ENCODE results near the gene SLC10A7.

SLC10A7 gene

DNA sequence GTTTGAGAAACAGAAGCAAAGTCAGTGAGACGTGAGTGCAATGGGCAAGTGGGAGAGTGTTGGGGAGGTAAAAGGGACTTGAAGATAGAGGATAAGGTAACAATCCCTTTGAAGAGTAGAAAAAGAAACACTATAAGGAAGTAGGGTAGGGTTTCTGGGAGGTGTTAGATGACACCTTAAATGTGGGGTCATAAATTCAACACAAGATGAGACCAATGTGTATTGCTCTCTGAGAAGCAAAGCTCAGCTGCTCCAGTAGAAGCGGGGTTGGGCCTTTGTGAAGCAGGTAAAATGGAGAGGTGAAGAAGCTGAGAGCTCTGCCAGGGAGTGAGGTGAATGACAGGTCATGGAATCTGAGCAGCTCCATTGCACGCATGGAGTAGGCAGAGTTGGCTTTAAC, 222.1 kb downstream of the SLC10A7 start:
- Histone ChIP-seq H3K4me1 (no peaks in the 10 kb centered on the region), H3K36me3 (no peaks in the 10 kb centered on the region), H3K27me3 (no peaks in the 10 kb centered on the region)

DNA sequence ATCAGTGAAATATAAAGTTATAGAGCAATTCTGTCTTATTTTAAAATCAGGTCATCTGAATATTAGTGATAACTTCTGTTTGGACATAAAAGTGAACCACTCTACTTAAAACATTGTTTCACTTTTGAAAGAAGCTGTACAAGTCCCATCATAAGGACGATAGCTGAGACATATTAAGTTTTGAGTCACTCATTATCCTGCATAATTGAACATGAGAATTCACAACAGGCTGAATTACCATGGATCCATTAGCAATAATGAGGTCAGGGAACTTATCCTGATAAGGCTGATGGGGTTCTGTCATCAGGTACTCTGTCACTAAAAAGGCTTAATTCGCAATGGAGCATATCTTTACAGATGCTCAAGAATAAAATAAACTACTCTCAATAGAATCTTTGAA, 227.0 kb downstream of the SLC10A7 start:
- TF ChIP-seq Cebpa-rat (IDR thresholded peaks at IDR 0.05) = no peak
- no peak overlapping the region for H3K9ac ChIP-seq
- H3K9me3 ChIP-seq = no peaks in the 10 kb centered on the region
- no peak overlapping the region for H3K4me2 ChIP-seq
- H4K20me1 ChIP-seq = no peaks in the 10 kb centered on the region
- no peak overlapping the region for H3K27ac ChIP-seq
- H3K4me1 ChIP-seq = no peaks in the 10 kb centered on the region
- H3K4me3 ChIP-seq = no peak overlapping the region
- H3K36me3 ChIP-seq = peaks cover 18% of the 10 kb centered on the region; the same call in 1 of the 2 replicates
- no peaks in the 10 kb centered on the region for H3K27me3 ChIP-seq

More for the DNA sequence above, 222.1 kb downstream of the SLC10A7 start:
- Histone ChIP-seq H3K9ac (no peak overlapping the region), H3K27ac (no peak overlapping the region), H4K20me1 (no peaks in the 10 kb centered on the region), H3K9me3 (0 out of 2 replicates have a peak, but pooled peaks cover 3% of the 10 kb centered on the region), H3K4me2 (no peak overlapping the region), H3K4me3 (no peak overlapping the region)
- no peak for TF ChIP-seq Cebpa-rat (IDR thresholded peaks at IDR 0.05)

DNA sequence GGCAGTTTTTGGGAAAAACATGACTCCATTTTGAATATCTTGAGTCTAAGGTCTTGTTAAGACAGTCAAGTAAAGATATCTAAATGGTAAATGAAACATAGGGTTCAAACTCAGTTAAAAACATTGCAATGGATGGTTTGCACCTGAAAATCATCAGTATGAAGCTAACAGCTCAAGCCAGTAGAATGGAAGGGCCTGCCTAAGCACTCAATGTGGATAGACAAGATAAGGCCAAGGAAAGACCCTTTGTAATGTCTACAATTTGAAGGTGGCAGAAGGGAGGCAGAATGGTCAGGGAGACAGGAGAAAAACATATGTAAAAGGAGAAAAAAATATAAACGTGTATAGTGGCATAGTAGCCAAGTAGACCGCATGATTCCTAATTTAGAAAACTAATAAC, 229.2 kb downstream of the SLC10A7 start:
- Histone ChIP-seq H4K20me1 (no peaks in the 10 kb centered on the region), H3K4me1 (no peaks in the 10 kb centered on the region), H3K4me3 (no peak overlapping the region), H3K9me3 (no peaks in the 10 kb centered on the region), H3K27me3 (no peaks in the 10 kb centered on the region), H3K27ac (no peak overlapping the region), H3K4me2 (no peak overlapping the region), H3K36me3 (peaks cover 18% of the 10 kb centered on the region; the same call in 1 of the 2 replicates), H3K9ac (no peak overlapping the region)
- no peak for TF ChIP-seq Cebpa-rat (IDR thresholded peaks at IDR 0.05)

DNA sequence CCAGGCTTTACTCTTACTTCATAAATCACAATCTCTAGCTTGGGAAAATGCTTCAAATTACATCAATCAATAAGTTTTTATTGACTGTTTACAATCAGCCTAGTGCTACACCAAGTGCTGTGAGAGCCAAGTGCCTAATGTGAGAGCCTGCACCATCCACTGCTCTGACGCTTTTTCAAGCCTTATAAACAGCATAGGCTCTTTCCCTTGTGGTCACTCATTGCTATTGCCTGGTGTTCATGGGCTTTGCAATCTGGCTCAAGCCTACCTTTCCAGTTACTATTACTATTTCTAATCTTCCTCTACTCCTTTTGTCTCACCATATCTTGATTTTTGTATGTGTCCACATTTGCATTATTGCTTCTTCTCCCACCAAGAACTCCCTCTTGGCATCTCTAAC, 230.4 kb downstream of the SLC10A7 start:
- no peak overlapping the region for H3K4me3 ChIP-seq
- no peaks in the 10 kb centered on the region for H4K20me1 ChIP-seq
- TF ChIP-seq Cebpa-rat (IDR thresholded peaks at IDR 0.05) = no peak
- no peaks in the 10 kb centered on the region for H3K27me3 ChIP-seq
- no peak overlapping the region for H3K27ac ChIP-seq
- no peak overlapping the region for H3K9ac ChIP-seq
- peaks cover 24% of the 10 kb centered on the region for H3K36me3 ChIP-seq
- no peaks in the 10 kb centered on the region for H3K4me1 ChIP-seq
- no peak overlapping the region for H3K4me2 ChIP-seq
- no peaks in the 10 kb centered on the region for H3K9me3 ChIP-seq

DNA sequence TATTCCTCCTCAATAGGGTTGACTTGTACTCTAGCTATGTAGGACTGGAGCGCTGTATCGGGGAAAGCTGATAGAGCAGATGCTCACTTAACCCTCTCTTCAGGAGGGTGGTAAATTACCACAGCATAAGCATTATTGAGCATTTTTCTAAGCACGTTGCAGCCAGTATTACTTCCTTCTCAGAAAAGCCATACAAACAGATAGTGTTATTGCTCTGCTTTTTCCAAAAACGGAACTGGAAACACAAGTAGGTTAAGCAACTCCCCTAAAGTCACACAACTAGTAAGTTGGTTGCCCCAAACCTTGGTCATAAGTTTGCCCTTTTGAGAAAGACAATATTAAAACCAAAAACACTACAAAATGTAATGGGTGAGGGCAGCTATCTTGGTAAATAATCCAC, 233.5 kb downstream of the SLC10A7 start:
- peaks cover 19% of the 10 kb centered on the region; the same call in 1 of the 2 replicates for H3K36me3 ChIP-seq
- H3K9me3 ChIP-seq = no peaks in the 10 kb centered on the region
- TF ChIP-seq Cebpa-rat (IDR thresholded peaks at IDR 0.05) = no peak
- H4K20me1 ChIP-seq = no peaks in the 10 kb centered on the region
- H3K9ac ChIP-seq = no peak overlapping the region
- H3K4me1 ChIP-seq = peaks cover 6% of the 10 kb centered on the region; the same call in 1 of the 2 replicates
- no peak overlapping the region for H3K4me2 ChIP-seq
- no peak overlapping the region for H3K27ac ChIP-seq
- H3K4me3 ChIP-seq = no peak overlapping the region
- H3K27me3 ChIP-seq = no peaks in the 10 kb centered on the region

DNA sequence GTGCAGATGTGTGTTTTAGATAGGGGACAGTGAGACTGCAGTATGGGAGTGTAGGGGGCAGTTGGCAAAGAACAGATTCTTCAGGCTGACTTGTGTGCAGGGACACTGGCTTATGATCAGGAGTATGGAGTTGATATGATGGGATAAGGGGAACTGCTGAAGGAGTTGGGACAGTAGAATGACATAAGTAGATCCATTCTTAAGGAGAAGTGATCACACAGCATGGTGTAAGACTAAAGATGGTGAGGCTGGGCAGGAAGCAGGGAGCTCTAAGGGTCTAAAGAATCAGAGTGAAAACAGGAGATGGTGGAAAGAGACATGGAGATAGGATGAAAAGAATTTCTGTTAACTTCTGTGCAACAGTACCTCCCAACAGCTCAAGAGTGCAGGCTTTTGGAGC, 236.7 kb downstream of the SLC10A7 start:
- Histone ChIP-seq H3K9me3 (no peaks in the 10 kb centered on the region), H3K27ac (no peak overlapping the region), H3K4me1 (peaks cover 6% of the 10 kb centered on the region; the same call in 1 of the 2 replicates), H4K20me1 (no peaks in the 10 kb centered on the region), H3K36me3 (peaks cover 8% of the 10 kb centered on the region; the same call in 1 of the 2 replicates), H3K9ac (no peak overlapping the region), H3K4me2 (no peak overlapping the region), H3K4me3 (no peak overlapping the region), H3K27me3 (no peaks in the 10 kb centered on the region)
- TF ChIP-seq Cebpa-rat (IDR thresholded peaks at IDR 0.05) = no peak

DNA sequence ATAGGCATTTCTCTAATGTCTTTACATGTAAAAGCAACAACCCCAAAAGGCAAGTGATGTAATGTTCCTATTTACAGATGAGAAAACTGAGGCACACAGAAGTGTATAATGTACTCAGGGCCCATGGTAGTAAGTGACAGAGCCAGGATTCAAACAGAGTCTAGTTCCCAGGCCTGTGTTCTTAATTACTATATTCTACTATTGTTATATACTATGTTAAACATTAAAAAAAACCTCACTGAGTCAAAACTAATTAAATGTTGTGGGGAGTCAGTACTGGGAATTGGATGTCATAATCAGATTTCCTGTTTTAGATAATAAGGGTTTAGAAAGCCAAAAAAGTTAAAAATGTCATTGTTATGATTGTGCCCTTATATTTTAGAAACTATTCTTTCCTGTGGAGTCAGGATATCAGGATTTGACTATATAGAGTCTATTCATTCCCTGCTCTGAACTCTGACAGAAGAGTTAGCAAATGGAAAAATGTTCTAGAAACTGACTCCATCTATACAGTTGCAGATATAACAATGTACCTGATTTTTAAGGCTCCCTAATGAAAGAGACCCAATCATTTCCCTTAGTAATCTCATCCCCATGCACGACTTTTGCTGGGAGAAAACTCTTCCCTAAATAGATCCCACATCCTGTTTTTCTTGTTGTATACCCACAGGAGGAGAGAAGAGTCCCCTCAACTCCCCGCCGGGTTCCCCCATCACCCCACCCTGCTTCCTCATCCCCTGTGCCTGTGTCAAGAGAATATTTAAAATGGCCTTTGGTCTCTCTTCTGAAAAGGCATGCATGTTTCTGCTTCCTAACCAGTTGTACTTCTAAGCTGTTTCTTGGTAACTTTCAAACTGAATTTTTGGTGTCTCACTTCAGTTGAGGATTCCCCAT, 237.7 kb downstream of the SLC10A7 start:
- Histone ChIP-seq H3K4me3 (no peak overlapping the region), H3K27ac (no peak overlapping the region), H3K9me3 (no peaks in the 10 kb centered on the region), H3K4me2 (no peak overlapping the region), H3K36me3 (peaks cover 8% of the 10 kb centered on the region; the same call in 1 of the 2 replicates), H3K27me3 (no peaks in the 10 kb centered on the region), H3K4me1 (peaks cover 6% of the 10 kb centered on the region; the same call in 1 of the 2 replicates), H3K9ac (no peak overlapping the region), H4K20me1 (no peaks in the 10 kb centered on the region)
- TF ChIP-seq Cebpa-rat (IDR thresholded peaks at IDR 0.05) = no peak

DNA sequence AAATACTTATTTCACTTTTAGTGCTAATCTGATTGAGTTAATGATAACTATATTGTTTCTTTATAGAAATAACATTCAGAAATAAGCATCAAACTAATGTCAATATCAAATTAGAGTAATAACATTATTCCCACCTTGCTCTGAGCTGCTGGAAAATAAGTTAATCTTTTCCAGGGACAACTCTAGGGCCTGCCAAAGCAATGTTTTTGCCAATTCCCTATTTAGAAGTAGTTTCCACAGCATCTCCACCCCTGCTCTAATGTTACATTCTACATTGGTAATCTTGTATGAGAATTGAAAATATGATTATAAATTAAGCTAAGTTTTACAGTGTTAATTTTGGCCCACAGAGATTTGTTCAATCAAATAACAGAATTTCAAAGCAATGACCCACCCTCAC, 239.1 kb downstream of the SLC10A7 start:
- Histone ChIP-seq H3K27me3 (no peaks in the 10 kb centered on the region), H3K4me2 (no peak overlapping the region), H3K9me3 (no peaks in the 10 kb centered on the region), H3K27ac (no peak overlapping the region), H4K20me1 (no peaks in the 10 kb centered on the region), H3K9ac (no peak overlapping the region), H3K4me3 (no peak overlapping the region), H3K36me3 (peaks cover 8% of the 10 kb centered on the region; the same call in 1 of the 2 replicates), H3K4me1 (peaks cover 6% of the 10 kb centered on the region; the same call in 1 of the 2 replicates)
- TF ChIP-seq Cebpa-rat (IDR thresholded peaks at IDR 0.05) = no peak

DNA sequence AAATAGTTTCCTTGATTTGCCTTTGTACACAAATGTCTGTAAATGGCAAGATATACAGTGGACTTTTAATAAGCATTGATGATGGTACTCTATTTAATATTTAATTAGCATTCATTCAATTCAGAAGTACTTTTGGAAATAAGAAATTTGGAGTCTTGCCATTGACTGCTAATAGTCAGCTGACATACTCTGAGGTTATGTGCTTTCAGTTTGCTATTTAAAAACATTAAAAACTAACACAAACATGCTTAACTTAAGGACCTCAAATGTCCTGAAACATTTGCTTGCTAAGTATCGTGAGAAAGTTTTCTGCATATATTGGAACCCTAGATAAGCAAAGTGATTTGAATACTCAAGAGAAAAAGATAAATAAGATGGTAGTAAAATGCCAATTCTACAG, 242.8 kb downstream of the SLC10A7 start:
- Histone ChIP-seq H3K4me1 (0 out of 2 replicates have a peak, but pooled peaks cover under 1% of the 10 kb centered on the region), H3K4me2 (no peak overlapping the region), H3K9me3 (no peaks in the 10 kb centered on the region), H3K36me3 (no peaks in the 10 kb centered on the region), H3K4me3 (no peak overlapping the region), H3K27me3 (no peaks in the 10 kb centered on the region), H3K27ac (no peak overlapping the region), H3K9ac (no peak overlapping the region), H4K20me1 (no peaks in the 10 kb centered on the region)
- no peak for TF ChIP-seq Cebpa-rat (IDR thresholded peaks at IDR 0.05)

DNA sequence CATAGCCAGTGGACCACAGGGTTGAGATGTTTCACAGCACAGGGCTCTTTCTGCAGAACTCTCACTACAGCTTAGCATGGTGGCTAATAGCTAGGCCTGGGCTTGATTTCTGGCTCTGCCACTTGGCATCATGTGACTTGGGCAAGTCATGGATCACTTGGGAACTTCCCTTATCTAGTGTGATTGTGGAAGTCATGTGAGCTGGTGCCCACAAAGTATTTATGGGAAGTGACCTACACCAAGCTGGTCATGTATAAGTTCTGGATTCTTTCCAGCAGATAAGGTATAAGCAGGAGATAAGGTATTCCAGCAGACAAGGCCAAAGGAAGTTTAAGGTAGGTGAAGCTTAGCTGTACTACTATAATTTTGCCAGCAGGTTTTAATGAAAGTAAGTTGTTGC, 246.4 kb downstream of the SLC10A7 start:
- no peak overlapping the region for H3K4me2 ChIP-seq
- no peak for TF ChIP-seq Cebpa-rat (IDR thresholded peaks at IDR 0.05)
- no peak overlapping the region for H3K9ac ChIP-seq
- H3K4me1 ChIP-seq = no peaks in the 10 kb centered on the region
- no peaks in the 10 kb centered on the region for H3K27me3 ChIP-seq
- H4K20me1 ChIP-seq = no peaks in the 10 kb centered on the region
- no peak overlapping the region for H3K4me3 ChIP-seq
- no peaks in the 10 kb centered on the region for H3K36me3 ChIP-seq
- H3K9me3 ChIP-seq = no peaks in the 10 kb centered on the region
- H3K27ac ChIP-seq = no peak overlapping the region
